NCI-H510A treated with DMSO at 0.1 percent for 48 hours (cell line): ENCODE measurements around the gene ATRX.
A peak's percentile ranks its signal among the peaks of the same experiment; 100 is the strongest.
"Not testable (repeated sequence)": the region's sequence is repeated elsewhere in the genome, so short reads cannot be mapped to it uniquely, and the experiment has no call there.

Experiments
- DNase-seq: peaks from one replicate; lab custom pipeline; 2025; lab: John Stamatoyannopoulos, UW

Gene ATRX, protein sequence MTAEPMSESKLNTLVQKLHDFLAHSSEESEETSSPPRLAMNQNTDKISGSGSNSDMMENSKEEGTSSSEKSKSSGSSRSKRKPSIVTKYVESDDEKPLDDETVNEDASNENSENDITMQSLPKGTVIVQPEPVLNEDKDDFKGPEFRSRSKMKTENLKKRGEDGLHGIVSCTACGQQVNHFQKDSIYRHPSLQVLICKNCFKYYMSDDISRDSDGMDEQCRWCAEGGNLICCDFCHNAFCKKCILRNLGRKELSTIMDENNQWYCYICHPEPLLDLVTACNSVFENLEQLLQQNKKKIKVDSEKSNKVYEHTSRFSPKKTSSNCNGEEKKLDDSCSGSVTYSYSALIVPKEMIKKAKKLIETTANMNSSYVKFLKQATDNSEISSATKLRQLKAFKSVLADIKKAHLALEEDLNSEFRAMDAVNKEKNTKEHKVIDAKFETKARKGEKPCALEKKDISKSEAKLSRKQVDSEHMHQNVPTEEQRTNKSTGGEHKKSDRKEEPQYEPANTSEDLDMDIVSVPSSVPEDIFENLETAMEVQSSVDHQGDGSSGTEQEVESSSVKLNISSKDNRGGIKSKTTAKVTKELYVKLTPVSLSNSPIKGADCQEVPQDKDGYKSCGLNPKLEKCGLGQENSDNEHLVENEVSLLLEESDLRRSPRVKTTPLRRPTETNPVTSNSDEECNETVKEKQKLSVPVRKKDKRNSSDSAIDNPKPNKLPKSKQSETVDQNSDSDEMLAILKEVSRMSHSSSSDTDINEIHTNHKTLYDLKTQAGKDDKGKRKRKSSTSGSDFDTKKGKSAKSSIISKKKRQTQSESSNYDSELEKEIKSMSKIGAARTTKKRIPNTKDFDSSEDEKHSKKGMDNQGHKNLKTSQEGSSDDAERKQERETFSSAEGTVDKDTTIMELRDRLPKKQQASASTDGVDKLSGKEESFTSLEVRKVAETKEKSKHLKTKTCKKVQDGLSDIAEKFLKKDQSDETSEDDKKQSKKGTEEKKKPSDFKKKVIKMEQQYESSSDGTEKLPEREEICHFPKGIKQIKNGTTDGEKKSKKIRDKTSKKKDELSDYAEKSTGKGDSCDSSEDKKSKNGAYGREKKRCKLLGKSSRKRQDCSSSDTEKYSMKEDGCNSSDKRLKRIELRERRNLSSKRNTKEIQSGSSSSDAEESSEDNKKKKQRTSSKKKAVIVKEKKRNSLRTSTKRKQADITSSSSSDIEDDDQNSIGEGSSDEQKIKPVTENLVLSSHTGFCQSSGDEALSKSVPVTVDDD (N-terminal part only)

DNA sequence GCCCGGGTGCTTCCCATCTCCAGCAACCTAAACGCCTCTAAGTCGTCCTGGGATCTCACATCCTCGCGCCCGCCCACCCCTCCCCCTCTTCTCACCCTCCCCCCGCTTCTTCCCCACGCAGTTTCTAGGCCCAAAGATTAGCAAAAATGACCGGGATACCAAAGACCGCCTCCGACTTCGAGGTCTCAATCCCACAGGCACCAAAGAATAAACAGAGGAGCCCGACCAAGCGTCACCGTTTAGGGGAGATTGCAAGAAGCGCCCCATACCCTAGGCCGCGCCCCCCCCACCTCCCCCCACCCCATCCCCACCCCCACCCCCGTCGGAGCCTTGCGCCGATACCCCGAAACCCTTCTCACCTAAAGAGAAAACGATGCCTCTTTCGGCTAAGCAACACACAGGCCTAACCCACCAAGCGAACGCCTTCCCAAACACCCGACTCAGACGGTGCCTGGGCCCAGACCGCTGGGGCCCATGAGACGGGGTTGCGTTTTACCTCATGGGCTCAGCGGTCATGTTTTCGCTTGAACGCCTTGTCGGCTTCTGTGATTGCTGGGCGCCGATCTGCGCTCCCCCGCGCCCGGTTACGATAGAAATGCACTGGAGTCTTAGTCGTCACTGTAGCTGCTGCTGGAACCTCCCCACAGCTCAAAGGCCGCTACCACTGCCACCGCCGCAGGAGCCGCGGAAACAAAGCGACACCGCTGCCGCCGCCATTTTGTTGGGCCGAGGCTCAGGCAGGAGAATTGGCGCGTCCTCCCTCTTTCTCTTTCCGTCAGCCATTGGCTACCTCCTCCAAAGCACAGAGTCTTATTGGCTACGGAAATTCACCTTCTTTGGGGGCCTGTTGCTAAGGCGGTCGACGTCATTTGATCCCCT, at the start of gene ATRX:
TSS of gene ATRX (minus strand) at position 731 of the 879 bp plus-strand sequence. CDS start at position 516, 215 bp downstream.
- peak; percentile 76 for DNase-seq

DNA sequence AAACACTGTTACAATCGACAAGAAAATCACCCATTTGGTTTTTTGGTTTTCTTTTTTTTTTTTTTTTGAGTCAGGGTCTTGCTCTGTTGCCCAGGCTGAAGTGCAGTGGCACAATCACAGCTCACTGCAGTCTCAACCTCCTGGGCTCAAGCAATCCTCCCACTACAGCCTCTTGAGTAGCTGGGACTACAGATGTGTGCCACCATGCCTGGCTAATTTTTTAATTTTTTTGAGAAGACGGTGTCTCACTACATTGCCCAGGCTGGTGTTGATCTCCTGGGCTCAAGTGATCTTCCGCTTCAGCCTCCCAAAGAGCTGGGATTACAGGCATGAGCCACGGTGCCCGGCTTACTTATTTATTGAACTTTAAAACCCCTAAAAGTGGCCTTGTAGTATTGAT, 45.5 kb upstream of the ATRX start:
- DNase-seq = not testable (repeated sequence)

DNA sequence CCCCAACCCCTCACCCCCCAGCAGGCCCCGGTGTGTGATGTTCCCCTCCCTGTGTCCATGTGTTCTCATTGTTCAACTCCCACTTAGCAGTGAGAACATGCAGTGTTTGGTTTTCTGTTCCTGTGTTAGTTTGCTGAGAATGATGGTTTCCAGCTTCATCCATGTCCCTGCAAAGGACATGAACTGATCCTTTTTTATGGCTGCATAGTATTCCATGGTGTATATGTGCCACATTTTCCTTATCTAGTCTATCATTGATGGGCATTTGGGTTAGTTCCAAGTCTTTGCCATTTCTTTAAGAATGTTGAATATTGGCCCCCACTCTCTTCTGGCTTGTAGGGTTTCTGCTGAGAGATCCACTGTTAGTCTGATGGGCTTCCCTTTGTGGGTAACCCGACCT, 36.0 kb upstream of the ATRX start:
- DNase-seq = not testable (repeated sequence)

DNA sequence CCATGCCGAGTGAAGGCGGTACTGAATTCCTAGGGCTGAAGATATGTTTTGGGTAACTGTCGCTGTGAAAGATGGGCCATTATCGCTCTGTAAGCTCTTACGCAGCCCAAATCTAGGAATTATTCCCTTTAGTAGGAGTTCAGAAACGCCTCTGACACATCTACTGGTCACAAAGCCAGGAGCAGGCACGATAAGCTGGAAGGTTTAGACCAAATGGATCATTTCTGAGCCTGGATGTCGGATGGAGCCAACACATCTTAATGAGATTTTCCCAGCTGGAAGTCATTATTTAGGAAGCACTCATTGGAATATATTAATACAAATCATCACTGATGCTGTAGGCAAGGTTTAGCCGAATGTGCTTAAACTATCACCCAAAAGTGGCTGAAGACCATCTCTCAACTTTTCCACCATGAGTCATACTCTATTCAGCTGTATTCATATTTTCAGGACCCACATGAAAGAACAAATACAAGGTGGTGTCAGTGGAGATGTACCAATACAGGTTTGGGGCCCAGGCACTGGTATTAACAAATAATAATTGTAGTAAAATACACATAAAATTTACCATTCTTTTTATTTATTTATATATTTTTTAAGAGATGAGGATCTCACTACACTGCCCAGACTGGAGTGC, 34.2 kb upstream of the ATRX start:
- no peak for DNase-seq

DNA sequence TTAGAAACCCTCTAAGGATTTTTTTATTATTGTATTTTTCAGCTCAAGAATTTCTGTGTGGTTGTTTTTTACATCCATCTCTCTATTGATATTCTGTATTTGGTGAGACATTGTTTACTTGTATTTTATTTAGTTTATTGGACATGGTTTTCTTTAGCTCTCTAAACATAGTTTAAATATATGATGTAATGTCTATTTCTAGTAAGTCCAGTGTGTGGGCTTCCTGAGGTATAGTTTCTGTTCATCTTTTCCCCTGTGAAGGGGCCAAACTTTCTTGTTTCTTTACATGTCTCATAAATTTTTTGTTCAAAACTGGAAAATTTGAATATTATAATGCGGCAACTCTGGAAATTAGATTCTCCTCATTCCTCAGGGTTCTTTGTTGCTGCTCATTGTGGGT, 28.2 kb upstream of the ATRX start:
- no peak for DNase-seq

DNA sequence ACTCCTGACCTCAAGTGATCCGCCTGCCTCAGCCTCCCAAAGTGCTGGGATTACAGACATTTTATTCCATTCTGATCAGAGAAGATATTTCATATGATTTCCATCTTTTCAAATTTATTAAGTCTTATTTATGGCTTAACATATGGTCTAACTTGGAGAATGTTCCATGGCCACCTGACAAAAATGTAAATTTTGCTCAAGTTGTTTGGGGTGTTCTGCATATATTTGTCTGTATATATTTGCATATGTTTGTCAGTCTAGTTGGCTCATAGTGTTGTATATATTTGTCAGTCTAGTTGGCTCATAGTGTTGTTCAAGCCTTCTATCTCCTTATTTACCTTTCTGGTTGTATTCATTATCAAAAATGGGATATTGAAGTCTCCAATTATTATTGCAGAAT, 16.2 kb upstream of the ATRX start:
- DNase-seq = no peak

DNA sequence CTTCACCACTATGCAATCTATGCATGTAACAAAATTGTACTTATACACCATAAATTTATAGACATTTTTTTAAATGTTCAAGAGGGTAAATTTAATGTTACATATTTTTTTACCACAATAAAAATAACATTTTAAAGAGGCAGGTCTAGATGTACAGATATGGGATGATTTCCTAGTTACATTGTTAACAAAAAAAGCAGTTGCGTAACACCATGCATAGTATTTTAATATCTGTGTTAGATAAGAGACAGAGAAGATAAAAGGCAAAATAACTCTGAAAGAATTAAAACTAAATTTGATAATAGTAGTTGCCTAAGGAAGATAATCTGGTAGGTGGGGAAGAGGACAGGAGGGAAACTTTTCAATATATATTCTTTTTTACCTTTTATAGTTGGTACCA, 9.1 kb upstream of the ATRX start:
- DNase-seq = no peak

DNA sequence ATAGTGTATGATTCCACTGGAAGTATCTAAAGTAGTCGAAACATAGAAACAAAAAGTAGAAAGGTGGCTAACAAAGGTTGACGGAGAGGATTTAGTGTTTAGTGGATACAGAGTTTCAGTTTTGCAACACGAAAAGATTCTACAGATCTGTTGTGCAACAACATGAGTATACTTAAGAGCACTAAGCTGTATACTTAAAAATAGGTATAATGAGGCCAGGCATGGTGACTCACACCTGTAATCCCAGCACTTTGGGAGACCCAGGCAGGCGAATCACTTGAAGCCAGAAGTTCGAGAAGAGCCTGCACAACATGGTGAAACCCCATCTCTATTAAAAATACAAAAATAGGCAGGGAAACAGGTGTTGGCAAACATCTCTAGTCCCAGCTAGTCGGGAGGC, 7.9 kb upstream of the ATRX start:
- no peak for DNase-seq

DNA sequence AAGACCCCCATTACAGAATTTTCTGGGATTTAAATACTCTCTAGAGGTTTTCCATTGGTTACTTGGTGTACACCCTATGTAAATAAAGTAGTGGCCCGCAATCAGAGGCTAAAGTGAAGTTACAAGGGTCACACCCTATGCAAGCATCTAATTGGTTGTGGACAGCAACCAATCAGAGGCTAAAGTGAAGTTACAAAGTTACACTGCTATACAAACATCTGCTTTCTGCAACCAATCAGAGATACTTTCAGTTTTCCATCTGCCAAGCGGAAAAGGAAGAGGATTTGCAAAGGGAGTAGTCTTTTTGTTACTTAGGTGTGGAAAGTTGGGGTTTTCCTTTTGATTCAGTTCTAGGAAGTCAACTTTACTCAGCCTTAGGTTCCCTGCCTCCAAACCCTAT, 2.0 kb upstream of the ATRX start:
- no peak for DNase-seq

DNA sequence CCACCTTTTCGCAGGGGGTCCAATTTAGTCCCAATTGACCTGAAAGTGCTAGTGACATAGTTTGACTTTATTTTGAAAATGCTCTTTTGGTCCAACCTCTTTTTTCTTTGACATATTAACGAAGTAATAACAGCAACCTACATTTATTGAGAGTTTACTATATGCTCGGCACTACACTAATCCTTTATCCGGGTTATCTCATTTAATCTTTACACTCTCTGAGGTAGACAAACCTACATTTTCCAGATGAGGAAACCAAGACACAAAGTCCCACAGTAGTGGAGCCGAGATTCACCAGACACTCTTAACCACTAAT, 307 bp upstream of the ATRX start:
- peak; percentile 43 for DNase-seq

DNA sequence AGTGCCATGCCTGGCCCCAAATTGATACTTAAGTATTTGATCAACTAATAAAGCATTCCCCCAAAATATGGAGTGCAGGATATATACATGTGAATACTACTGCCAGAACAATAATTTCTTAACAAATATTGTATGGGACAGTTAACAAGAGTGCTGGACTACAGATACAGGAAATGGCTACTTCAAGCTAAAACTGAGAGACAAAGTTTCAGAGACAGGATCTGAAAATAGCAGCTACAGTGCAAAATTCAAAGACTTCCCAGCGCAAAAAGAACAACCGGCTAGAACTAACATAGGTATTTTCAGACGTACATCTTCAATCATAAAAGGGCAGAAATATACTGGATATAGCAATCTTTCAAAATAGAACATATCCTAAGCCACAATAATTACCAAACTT, 6.3 kb downstream of the ATRX start:
- no peak for DNase-seq

DNA sequence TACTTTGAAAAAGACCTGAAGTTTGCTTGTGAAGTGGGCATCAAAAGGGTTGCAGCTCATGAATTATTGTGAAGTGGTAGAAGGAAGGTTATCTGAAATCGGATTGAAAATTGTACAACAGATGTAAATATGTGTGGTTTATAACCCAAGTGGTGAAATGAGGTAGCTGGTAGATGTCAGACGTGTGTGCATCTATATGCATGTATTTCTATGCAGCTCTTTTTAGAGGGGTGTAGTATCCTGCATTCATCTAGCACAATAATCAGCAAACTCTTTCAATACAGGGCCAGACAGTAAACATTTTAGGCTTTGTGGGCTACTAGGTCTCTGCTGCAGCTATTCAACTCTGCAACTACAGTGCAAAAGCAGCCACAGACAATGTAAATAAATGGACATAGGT, 9.4 kb downstream of the ATRX start:
- DNase-seq = no peak

DNA sequence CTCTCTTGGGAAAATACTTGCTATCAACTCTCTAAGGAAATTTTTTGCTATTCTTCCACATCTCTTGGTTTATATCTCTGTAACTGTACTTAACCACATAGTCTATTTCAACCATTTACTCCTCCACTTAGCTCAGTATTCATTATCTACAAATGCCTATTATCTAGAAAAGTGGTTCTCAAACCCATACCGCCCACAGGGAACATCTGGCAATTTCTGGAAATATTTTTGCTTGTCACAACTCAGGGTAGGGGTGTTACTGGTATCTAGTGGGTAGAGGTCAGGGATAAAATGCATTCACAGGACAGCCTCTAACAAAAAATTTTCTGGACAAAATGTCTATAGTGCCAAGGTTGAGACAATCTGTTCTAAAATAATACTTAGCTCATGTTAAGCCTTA, 14.4 kb downstream of the ATRX start:
- DNase-seq = no peak

DNA sequence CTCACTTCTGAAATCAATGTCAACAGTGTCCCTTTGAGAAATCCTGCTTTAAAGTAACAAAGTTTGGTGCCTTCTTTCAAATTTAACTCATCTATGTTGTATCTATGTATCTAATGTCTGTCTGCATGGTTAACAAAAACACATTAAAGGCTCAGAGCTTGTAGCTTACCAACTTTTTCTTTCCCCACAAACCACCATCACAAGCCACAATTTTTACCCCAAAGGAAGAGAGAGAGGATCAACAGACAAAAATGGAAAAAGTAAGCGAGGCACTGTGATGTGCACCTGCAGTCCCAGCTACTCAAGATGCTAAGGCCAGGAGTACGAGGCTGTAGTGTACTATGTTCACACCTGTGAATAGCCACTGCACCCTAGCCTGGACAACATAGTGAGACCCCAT, 17.2 kb downstream of the ATRX start:
- DNase-seq = no peak

DNA sequence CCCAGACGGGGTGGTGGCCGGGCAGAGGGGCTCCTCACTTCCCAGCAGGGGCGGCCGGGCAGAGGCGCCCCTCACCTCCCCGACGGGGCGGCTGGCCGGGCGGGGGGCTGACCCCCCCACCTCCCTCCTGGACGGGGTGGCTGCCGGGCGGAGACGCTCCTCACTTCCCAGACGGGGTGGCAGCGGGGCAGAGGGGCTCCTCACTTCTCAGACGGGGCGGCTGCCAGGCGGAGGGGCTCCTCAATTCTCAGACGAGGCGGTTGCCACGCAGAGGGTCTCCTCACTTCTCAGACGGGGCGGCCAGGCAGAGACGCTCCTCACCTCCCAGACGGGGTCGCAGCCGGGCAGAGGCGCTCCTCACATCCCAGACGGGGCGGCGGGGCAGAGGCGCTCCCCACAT, 19.8 kb downstream of the ATRX start:
- not testable (repeated sequence) for DNase-seq

DNA sequence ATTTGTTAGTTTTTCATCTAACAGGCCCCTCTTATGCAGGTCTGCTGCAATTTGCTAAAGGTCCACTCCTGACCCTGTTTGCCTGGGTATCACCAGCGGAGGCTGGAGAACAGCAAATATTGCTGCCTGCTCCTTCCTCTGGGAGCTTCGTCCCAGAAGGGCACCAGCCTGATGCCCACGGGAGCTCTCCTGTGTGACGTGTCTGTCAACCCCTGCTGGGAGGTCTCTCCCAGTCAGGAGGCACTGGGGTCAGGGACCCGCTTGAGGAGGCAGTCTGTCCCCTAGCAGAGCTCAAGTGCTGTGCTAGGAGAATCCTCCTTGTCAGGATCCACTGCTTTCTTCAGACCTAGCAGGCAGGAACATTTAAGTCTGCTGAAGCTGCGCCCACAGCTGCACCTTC, 30.5 kb downstream of the ATRX start:
- DNase-seq = no peak

DNA sequence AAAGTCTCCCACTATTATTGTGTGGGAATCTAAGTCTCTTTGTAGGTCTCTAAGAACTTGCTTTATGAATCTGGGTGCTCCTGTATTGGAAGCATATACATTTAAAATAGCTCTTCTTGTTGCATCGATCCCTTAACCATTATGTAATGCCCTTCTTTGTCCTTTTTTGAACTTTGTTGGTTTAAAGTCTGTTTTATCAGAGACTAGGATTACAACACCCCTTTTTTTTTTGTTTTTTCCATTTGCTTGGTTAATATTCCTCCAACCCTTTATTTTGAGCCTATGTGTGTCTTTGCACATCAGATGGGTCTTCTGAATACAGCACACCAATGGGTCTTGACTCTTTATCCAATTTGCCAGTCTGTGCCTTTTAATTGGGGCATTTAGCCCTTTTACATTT, 32.1 kb downstream of the ATRX start:
- DNase-seq = not testable (repeated sequence)

DNA sequence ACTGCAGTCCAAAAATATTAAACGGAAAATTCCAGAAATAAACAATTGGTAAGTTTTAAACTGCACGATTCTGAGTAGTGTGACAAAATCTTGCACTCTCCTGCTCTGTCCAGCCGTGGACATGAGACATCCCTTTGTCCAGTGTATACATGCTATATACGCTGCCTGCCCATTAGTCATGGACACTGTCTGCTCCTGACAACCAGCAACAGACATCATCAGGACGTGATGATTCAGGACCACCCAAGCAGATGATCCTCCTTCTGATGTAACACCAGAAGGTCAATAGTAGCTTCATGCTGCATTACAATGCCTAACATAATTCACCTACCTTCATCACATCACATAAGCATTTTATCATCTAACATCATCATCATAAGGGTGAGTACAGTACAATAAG, 36.3 kb downstream of the ATRX start:
- DNase-seq = no peak

DNA sequence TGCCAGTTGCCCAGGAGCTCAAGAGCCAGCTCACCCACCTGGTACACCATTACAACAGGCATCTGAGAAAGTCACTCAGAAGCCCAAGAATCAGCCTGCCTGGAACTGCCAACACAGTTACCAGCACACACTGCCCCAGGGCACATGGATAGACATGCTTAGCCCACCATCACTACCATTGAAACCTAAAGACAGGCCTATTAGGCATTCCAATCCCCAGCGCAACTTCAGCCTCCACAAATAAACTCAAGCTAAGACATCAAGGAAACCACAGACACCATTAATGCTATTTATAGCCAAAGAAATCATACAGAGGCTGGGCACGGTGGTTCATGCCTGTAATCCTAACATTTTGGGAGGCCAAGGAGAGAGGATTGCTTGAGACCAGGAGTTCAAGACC, 42.3 kb downstream of the ATRX start:
- DNase-seq = no peak

DNA sequence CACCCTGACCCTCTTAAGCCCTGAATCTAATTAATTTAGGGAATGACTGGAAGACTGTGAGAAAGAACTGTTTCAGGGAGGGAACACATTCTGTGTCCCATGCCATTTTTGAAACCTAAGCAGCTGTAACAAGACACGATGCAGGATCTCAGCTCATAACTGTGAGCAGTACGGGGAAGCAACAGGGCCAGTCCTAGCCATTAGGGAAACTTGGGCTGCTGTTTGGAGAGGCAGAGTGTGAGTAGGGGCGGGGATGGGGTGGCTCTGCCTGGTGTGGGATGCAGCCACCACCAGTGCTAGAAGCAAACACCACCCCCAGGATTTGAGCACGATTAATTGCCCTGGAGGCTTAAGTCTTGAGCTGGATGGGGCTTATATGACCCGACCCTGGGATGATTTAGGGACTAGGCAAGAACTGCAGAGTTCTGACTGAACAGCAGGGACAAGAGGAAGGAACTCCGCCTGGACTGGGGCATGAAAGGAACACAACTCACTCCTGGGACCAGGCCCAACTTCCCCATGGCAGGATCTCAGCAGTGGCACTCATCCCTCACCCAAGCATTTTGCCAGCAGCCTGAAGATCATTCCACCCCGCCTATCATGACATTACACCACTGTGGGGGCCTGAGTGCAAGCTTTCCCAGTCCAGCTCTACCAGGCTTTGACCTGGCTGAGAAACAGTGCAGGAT, 43.1 kb downstream of the ATRX start:
- no peak for DNase-seq
